MG63 (cell line): ENCODE measurements around the gene SPATC1L. TPM values are rescaled to one million over a fixed set of nuclear protein-coding genes. Genes with fewer than 3 reads are reported as not detected.
"Not testable (repeated sequence)": the region's sequence is repeated elsewhere in the genome, so short reads cannot be mapped to it uniquely, and the experiment has no call there.

Source experiments
- DNase-seq: peaks from one replicate; pipeline ENCODE4 v3.0.0-alpha.2; 2020
- H3K27me3 ChIP-seq: fragments of 250-450 bp; sonication (Bioruptor Pico); 2 replicates; pipeline ENCODE4 v1.5.1; 2020; ENCODE audit warnings: mild to moderate bottlenecking, moderate library complexity
- H3K36me3 ChIP-seq: fragments of 250-450 bp; sonication (Bioruptor Pico); 2 replicates; pipeline ENCODE4 v1.5.1; 2020; ENCODE audit warnings: mild to moderate bottlenecking, moderate library complexity
- H3K4me3 ChIP-seq: fragments of 250-450 bp; sonication (Bioruptor Pico); 2 replicates; pipeline ENCODE4 v1.5.1; 2020; ENCODE audit warnings: mild to moderate bottlenecking, moderate library complexity
- H3K9me3 ChIP-seq: fragments of 250-450 bp; sonication (Bioruptor Pico); 2 replicates; pipeline ENCODE4 v1.5.1; 2020; ENCODE audit warnings: mild to moderate bottlenecking, moderate library complexity
- total RNA-seq: library from RNA; depleted of rRNA; stranded (reverse); fragments of >200 nt; shearing (Covaris generic); gene quantifications from 2 replicates; pipeline ENCODE4 v1.2.3, GENCODE V29; 2014; ENCODE audit warnings: low replicate concordance

Gene SPATC1L
- total RNA-seq, 1 experiment from 2014 or later: 2.4 TPM

GRCh38 chr21:46151989-46152926, 32.0 kb downstream of the SPATC1L start:
- Histone ChIP-seq H3K9me3 (no peaks in the 10 kb centered on the region), H3K27me3 (no peaks in the 10 kb centered on the region), H3K4me3 (no peak overlapping the region), H3K36me3 (no peaks in the 10 kb centered on the region)
- no peak for DNase-seq

- Histone ChIP-seq H3K9me3 (no peaks in the 10 kb centered on the region), H3K36me3 (no peaks in the 10 kb centered on the region), H3K4me3 (no peak overlapping the region), H3K27me3 (no peaks in the 10 kb centered on the region)
- DNase-seq: no peak
Measured at GRCh38 chr21:46151261-46151988, 32.8 kb downstream of the SPATC1L start.

- no peak for DNase-seq
- H3K36me3 ChIP-seq: no peaks in the 10 kb centered on the region
- no peak overlapping the region for H3K4me3 ChIP-seq
- H3K27me3 ChIP-seq: no peaks in the 10 kb centered on the region
- H3K9me3 ChIP-seq: no peaks in the 10 kb centered on the region
Measured at GRCh38 chr21:46150491-46151121, 33.7 kb downstream of the SPATC1L start.

GRCh38 chr21:46150073-46150472, 34.2 kb downstream of the SPATC1L start:
- Histone ChIP-seq H3K27me3 (no peaks in the 10 kb centered on the region), H3K9me3 (no peaks in the 10 kb centered on the region)
- no peak for DNase-seq

GRCh38 chr21:46149205-46149901, 34.9 kb downstream of the SPATC1L start:
- Histone ChIP-seq H3K27me3 (no peaks in the 10 kb centered on the region), H3K9me3 (no peaks in the 10 kb centered on the region), H3K4me3 (no peak overlapping the region), H3K36me3 (no peaks in the 10 kb centered on the region)
- DNase-seq: no peak

More at GRCh38 chr21:46150073-46150472, 34.2 kb downstream of the SPATC1L start:
- no peaks in the 10 kb centered on the region for H3K36me3 ChIP-seq
- H3K4me3 ChIP-seq: no peak overlapping the region

- no peak for DNase-seq
- Histone ChIP-seq H3K4me3 (no peak overlapping the region), H3K9me3 (no peaks in the 10 kb centered on the region), H3K36me3 (no peaks in the 10 kb centered on the region), H3K27me3 (no peaks in the 10 kb centered on the region)
Measured at GRCh38 chr21:46148106-46148505, 36.2 kb downstream of the SPATC1L start.

- DNase-seq: not testable (repeated sequence)
Measured at GRCh38 chr21:46147429-46147828, 36.8 kb downstream of the SPATC1L start.

GRCh38 chr21:46146856-46147255, 37.4 kb downstream of the SPATC1L start:
- H3K36me3 ChIP-seq: no peaks in the 10 kb centered on the region
- peaks cover 4% of the 10 kb centered on the region; the same call in 1 of the 2 replicates for H3K9me3 ChIP-seq
- DNase-seq: no peak
- H3K27me3 ChIP-seq: no peaks in the 10 kb centered on the region
- no peak overlapping the region for H3K4me3 ChIP-seq

More at GRCh38 chr21:46147429-46147828, 36.8 kb downstream of the SPATC1L start:
- not testable (repeated sequence) for H3K36me3 ChIP-seq, H3K27me3 ChIP-seq, H3K4me3 ChIP-seq, H3K9me3 ChIP-seq

GRCh38 chr21:46145840-46146691, 38.2 kb downstream of the SPATC1L start:
- H3K4me3 ChIP-seq: no peak overlapping the region
- no peak for DNase-seq
- peaks cover 4% of the 10 kb centered on the region; the same call in 1 of the 2 replicates for H3K9me3 ChIP-seq
- H3K36me3 ChIP-seq: no peaks in the 10 kb centered on the region
- H3K27me3 ChIP-seq: no peaks in the 10 kb centered on the region

GRCh38 chr21:46145159-46145839, 39.0 kb downstream of the SPATC1L start:
- Histone ChIP-seq H3K36me3 (no peaks in the 10 kb centered on the region), H3K4me3 (no peak overlapping the region), H3K27me3 (no peaks in the 10 kb centered on the region), H3K9me3 (peaks cover 4% of the 10 kb centered on the region; the same call in 1 of the 2 replicates)
- DNase-seq: peak; percentile 1

- no peak overlapping the region for H3K4me3 ChIP-seq
- H3K27me3 ChIP-seq: no peaks in the 10 kb centered on the region
- no peaks in the 10 kb centered on the region for H3K36me3 ChIP-seq
- DNase-seq: peak; percentile 8
- H3K9me3 ChIP-seq: peaks cover 4% of the 10 kb centered on the region; the same call in 1 of the 2 replicates
Measured at GRCh38 chr21:46144464-46145070, 39.7 kb downstream of the SPATC1L start.

- no peaks in the 10 kb centered on the region for H3K36me3 ChIP-seq
- peaks cover 4% of the 10 kb centered on the region; the same call in 1 of the 2 replicates for H3K9me3 ChIP-seq
- DNase-seq: peak; percentile 6
- H3K4me3 ChIP-seq: no peak overlapping the region
- no peaks in the 10 kb centered on the region for H3K27me3 ChIP-seq
Measured at GRCh38 chr21:46142582-46143473, 41.4 kb downstream of the SPATC1L start.

GRCh38 chr21:46141767-46142581, 42.3 kb downstream of the SPATC1L start:
- H3K4me3 ChIP-seq: no peak overlapping the region
- H3K9me3 ChIP-seq: peaks cover 4% of the 10 kb centered on the region; the same call in 1 of the 2 replicates

More at GRCh38 chr21:46141767-46142581, 42.3 kb downstream of the SPATC1L start:
- no peaks in the 10 kb centered on the region for H3K36me3 ChIP-seq
- no peak for DNase-seq
- H3K27me3 ChIP-seq: no peaks in the 10 kb centered on the region
